GM21723 (cell line): ENCODE data around the gene FAT1.

ENCODE experiments used
- ATAC-seq: cut with Tn5 transposase; IDR thresholded peaks from one replicate; pipeline ENCODE4 v1.9.1; 2021; ENCODE audit warnings: mild to moderate bottlenecking, moderate library complexity; ENCODE audit not compliant: unreplicated experiment

The FAT1 gene

GRCh38 chr4:186726426-186727168, 2.9 kb upstream of the FAT1 start:
- ATAC-seq: no peak

- no peak for ATAC-seq
These were observed 2.1 kb upstream of the FAT1 start for GRCh38 chr4:186725469-186726425.

DNA sequence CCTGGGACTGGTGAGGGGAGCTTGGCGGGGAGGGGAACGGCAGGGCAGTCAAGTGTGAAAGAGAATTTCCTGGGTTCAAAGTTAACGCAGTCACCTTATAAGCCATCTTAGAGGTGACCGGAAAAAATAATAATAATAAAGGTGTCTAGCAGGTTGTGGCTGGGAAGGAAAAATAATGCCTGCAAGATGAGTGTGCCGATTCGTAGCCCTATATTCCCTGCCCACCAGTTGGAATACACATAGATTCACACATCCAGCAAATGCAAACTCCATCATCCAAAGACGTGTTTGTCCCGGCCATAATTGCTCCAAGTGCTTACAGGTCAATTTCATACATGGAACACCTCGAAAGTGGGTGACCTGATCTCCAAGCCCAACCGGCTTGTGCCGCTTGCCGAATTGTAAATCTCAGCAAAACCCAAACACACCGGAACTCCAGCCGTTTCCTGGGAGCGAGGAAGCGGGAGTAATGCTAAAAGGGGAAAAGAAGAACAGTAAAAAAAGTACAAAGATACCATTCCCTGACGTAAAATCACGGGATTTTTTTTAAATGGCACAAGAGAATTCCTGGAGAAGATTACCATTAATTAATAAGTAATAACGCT, 1.3 kb upstream of the FAT1 start:
- ATAC-seq: no peak

GRCh38 chr4:186724058-186724863, 605 bp upstream of the FAT1 start:
- ATAC-seq: no peak

GRCh38 chr4:186722796-186723291, 812 bp downstream of the FAT1 start:
- ATAC-seq: no peak

- no peak for ATAC-seq
These were observed 3.5 kb downstream of the FAT1 start for GRCh38 chr4:186719925-186720694.

DNA sequence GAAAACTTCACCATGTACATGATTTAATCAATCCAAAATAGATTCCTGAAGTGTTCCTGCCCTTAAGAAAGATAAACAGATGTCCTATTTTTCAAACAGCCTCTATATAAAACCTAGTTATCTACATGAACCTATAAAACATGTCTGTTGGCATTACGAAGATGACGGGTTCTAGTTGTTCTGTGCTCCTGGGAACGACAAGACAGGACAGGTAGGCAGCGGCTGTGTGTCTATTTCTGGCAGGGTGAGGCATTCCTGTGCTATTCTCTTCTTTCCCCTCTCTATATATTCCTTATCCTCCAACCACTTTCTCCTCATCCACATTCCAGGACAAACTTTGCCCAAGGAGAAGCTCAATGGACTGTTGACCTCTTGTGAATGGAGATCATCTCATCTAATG, 6.1 kb downstream of the FAT1 start:
- no peak for ATAC-seq

DNA sequence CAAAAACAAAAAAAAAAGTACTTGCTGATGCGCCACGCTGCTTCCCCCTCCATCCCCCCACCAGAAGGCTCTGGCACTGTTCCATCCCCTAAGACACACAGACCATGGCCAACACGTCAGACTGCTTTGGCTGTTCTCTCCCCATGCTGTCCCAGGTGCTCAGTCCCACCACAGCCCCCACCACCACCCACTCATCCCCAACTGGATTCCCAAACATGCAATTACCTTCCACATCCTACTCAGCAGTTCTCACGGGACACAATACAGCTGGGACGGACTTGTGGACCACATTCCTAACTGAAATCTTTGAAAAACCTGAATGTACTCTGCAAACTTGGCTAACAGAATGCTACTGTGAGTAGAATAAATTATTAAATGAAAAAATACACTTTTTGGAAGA, 8.6 kb downstream of the FAT1 start:
- ATAC-seq: no peak

- no peak for ATAC-seq
These were observed 9.5 kb downstream of the FAT1 start for GRCh38 chr4:186714006-186714675.

GRCh38 chr4:186712690-186713089, 11.0 kb downstream of the FAT1 start:
- ATAC-seq: no peak

DNA sequence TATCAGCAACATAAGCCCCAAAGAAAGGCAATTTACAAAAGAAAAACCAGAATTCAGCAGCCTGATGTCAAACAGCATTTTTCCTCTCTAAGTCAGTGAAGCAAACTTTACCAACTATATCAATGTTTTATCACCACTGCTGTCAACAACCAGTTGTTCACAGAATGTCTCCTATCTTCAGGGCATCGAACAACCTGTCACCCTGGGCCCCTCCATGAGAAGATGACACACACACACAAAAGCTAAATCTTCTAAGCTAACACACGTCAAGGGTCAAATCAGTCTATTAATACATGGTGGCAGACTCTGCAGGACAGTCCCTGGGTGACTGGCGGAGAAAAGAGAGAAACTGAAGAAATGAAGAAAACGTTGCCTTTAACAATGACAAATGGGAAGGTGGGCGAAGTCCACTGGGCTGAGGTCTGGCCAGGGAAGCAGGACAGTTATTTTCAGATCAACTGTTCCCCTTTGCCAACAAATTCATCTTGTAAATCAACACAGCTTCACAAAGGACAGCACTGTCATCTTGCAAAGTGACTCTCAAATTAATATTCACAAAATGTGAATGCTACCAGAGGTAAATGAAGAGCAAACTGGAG, 13.0 kb downstream of the FAT1 start:
- no peak for ATAC-seq

GRCh38 chr4:186709517-186709916, 14.1 kb downstream of the FAT1 start:
- no peak for ATAC-seq

- no peak for ATAC-seq
These were observed 15.1 kb downstream of the FAT1 start for GRCh38 chr4:186708554-186708953.

- no peak for ATAC-seq
These were observed 15.7 kb downstream of the FAT1 start for GRCh38 chr4:186707996-186708395.

DNA sequence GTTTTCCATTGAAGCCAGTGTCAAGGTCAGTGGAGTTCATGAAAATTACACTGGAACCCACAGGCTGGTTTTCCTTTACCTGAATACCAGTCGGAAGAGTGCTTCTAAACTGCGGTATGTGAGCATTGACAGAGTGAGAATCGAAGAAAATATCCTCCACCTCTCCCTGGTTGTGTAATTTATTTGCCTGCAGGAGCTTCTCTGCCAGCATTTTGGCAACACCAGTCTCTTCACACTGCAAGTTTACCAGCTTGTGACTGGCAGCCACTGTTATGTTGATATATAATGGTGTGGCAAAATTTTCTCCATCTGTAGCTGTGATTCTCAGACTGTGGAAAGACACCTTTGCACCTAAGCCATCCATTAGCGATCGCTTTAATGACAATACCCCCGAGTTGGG, 16.1 kb downstream of the FAT1 start:
- ATAC-seq: no peak

DNA sequence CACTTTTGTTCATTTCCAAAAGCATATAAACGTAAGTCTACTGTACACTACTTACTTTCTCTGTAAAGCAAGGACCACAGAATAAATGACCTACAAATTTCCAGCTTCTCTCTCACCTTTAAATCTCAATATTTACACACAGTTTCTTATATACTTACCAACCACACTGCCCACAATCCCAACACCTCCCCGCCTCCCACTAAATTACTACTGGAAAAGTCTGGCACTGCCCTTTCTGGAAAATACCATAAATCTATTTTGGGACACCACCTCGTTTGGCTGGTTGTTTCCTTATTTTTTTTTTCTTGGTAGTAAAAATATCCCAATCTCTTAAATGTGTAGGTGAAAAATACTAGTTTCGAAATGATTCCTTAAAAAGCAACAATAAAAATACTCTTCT, 19.6 kb downstream of the FAT1 start:
- ATAC-seq: no peak

- ATAC-seq: no peak
These were observed 20.1 kb downstream of the FAT1 start for GRCh38 chr4:186703510-186703909.

DNA sequence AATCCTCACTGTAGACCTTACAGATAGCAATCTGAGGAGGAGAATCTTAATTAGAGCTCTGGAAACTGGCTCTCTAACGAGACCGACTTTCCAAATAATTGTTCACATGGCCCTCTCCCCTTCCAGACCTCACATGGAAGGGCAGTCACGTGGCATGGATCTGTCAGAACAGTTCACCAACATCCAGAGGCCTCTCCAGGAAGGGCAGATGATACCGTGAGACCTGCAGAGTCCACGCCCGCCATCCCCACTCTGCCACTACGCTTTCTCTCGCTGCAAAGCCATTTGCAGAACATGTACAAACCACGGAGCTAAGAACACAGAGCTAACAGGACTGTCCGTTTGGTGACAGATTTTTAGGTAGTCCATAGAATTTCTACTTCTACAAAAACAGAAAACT, 20.7 kb downstream of the FAT1 start:
- ATAC-seq: no peak

DNA sequence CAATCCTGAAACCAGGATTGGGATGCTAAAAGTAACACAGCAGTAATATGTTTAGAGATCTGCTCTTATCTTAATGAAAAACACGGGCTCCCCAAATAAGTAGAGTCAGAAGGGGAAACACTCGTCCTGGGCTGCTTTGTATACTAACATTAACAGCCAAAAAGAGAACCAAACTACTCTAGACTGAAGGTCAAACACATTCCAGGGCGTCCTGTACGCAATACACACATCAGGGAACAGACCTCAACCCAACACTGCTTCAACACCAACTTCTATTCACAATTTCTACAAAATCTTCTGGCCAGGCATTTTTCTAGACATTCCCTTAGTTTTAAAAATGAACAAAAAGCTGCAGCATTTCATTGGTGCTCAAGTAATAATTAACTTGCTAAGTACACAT, 21.4 kb downstream of the FAT1 start:
- ATAC-seq: no peak
